ENCODE data around the gene C2orf68.
"Not testable (repeated sequence)": the region's sequence is repeated elsewhere in the genome, so short reads cannot be mapped to it uniquely, and the experiment has no call there.

The C2orf68 gene

DNA sequence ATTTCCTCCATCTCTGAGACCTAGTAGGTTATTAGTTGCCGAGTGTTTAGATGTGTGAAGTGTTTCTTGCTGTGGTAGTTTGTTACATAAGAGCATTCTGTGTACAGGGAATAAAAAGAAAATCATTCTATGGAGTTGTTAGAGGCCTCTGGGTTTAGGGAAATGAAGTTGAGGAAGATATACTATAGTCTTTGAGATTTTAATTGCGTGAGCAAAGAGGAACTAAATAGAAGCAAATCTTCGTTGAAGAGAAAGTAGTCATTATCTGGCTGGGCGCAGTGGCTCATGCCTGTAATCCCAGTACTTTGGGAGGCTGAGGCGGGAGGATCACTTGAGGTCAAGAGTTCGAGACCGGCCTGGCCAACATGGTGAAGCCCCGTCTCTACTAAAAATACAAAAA lies 23.1 kb upstream of the C2orf68 start:
- DNase-seq (ENCODE audit: extremely low spot score, insufficient read length, low read depth): no peak
- FAIRE-seq: no peak

DNA sequence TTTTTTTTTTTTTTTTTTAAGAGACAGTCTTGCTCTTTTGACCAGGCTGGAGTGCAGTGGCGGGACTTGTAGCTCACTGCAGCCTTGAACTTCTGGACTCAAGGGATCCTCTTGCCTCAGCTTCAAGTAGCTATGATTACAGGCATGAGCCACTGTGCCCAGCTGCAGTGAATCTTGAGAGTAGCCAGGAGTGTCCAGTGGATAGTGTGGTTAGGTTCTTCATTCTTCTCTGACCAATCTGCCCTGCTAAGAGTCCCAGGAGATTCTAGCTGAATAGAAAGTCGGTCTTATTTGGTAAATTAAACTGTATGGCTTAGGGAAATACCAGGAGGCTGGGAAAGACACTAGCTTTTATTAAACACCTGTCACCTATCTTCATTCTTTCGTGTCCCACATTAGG lies 19.4 kb upstream of the C2orf68 start:
- FAIRE-seq (no peak), DNase-seq (ENCODE audit: extremely low spot score, insufficient read length, low read depth) (no peak)

DNA sequence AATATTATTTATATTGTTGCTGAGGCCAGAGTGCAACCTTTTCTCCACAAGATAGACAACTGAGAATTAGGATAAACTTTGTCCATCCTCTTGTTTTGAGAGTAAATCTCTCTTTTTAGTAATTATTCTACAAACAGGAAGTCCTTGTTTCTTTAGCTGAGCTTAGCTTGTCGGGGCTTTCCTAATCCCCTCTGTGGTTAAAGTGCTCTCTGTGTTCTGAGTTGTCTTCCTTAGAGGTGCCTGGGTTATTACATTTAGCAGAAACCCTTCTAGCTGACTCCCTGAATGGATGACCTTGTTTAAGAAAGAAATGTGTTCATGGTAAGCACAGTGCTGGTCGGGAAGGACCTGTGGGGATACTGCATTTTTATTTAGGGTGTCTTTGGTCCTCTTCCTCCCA lies 16.8 kb upstream of the C2orf68 start:
- no peak for DNase-seq (ENCODE audit: extremely low spot score, insufficient read length, low read depth)
- no peak for FAIRE-seq

DNA sequence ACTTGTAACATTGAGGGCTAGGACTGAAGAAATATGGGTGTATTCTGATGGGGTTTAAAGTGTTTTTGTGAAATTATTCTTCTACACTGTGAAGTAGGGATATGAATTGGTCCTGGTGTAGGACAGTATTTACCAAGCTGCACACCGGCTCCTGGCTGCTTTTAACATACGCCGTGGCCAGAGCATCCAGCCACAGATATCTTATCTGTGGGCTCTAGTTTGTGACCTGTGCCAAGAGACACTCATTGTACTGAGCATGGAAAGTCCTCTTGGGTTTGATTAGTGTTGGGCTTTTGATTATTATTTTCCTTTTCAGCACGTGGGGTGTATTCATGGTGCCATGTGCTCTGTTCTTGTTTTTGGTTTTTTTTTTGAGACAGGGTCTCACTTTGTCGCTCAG lies 12.1 kb upstream of the C2orf68 start:
- FAIRE-seq: no peak

DNA sequence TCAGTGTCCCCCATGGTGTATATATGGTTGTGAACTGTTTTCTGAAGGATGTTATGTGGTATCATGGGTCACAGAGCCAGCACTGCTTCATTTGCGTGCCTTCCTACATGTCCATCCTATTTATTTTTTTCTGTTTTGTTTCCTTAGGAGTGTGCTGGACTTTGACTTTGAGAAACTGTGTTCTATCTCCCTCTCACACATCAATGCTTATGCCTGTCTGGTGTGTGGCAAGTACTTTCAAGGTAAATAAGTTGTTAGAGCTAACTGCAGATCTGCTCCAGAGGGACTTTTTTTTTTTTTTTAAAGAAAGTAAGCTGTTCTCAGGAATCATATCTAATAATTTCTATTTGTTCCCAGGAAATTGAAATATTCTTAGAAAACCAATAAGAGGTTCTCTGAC lies 9.5 kb upstream of the C2orf68 start:
- DNase-seq (ENCODE audit: extremely low spot score, insufficient read length, low read depth) (no peak), FAIRE-seq (no peak)

More for the DNA sequence above, 12.1 kb upstream of the C2orf68 start:
- no peak for DNase-seq (ENCODE audit: extremely low spot score, insufficient read length, low read depth)

DNA sequence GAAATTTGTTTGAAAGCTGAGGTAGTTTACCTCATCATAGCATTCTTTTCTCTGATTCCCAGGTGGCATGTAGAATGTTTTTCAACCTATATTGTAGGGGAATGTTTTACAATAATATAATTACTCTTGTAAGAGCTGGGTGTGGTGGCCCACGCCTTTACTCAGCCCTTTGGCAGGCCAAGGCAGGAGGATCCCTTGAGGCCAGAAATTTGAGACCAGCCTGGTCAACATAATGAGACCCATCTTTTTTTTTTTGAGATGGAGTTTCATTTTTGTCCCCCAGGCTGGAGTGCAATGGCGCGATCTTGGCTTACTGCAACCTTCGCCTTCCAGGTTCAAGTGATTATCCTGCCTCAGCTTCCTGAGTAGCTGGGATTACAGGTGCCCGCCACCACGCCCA lies 7.8 kb upstream of the C2orf68 start:
- DNase-seq (ENCODE audit: extremely low spot score, insufficient read length, low read depth) (no peak), FAIRE-seq (no peak)

DNA sequence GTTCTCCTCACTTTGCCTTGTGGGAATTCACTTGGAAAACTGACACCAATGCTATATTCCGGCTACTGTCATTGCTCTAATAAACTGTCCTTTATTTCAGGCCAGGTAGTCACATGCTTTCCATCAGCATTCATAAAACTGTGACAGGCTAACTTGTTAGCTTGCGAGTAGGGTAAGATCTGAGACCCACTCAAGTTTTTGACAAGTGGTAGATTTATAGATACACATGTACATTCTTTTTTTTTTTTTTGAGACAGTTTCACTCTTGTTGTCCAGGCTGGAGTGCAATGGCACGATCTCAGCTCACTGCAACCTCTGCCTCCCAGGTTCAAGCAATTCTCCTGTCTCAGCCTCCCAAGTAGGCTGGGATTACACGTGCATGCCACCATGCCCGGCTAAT lies 5.9 kb upstream of the C2orf68 start:
- DNase-seq (ENCODE audit: extremely low spot score, insufficient read length, low read depth); FAIRE-seq: not testable (repeated sequence)

DNA sequence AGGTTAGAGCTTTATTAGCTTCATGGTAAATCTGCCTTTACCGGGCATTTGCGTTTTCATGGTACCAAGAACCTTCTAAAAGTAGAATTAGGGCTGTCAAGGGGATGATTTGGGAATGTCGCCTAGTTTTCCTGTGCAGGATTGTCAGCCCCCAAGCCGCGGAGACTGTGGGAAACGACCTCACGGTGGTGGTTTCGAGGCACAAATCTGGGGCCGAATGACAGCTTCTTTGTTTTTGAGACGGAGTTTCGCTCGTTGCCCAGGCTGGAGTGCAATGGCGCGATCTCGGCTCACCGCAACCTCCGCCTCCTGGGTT lies 3.5 kb upstream of the C2orf68 start:
- no peak for FAIRE-seq

DNA sequence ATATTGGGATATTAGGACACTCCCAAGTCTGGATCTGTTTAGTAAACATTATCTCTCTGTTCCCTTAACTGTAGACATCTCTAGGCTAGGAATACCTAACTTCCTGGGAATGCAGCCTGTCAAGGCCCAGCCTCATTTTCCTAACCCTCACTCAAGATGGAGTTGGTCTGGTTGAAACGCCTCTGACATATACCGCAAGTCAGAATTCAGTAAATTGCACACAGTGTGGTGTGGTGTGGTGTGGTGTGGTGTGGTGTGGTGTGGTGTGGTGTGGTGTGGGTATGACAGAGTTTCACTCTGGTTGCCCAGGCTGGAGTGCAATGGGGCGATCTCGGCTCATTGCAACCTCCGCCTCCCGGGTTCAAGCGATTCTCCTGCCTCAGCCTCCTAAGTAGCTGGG lies 2.9 kb upstream of the C2orf68 start:
- FAIRE-seq: not testable (repeated sequence)

More for the DNA sequence above, 3.5 kb upstream of the C2orf68 start:
- no peak for DNase-seq (ENCODE audit: extremely low spot score, insufficient read length, low read depth)

DNA sequence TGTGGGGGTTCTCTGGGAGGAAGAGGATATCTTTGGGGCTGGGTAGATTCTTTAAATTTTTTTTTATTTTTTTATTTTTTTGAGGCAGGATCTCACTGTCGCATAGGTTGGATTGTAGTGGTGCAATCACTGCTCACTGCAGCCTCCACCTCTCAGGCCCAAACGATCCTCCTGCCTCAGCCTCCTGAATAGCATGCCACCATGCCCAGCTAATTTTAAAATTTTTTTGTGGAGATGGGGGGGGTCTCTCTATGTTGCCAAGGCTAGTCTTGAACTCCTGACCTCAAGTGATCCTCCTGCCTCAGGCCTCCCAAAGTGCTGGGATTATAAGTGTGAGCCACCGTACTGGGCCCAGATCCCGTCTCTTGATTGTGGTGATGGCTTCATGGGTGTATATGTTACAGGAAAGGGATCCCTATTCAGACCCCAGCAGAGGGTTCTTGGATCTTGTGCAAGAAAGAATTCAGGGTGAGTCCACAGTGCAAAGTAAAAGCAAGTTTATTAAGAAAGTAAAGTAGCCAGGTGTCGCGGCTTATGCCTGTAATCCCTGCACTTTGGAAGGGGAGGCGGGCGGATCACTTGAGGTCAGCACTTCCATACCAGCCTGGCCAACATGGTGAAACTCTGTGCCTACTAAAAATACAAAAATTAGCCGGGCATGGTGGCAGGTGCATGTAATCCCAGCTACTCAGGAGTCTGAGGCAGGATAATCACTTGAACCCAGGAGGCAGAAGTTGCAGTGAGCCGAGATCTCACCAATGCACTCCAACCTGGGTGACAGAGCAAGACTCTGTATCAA lies 2.0 kb upstream of the C2orf68 start:
- no peak for FAIRE-seq
- DNase-seq (ENCODE audit: extremely low spot score, insufficient read length, low read depth): no peak

More for the DNA sequence above, 2.9 kb upstream of the C2orf68 start:
- DNase-seq (ENCODE audit: extremely low spot score, insufficient read length, low read depth): not testable (repeated sequence)

DNA sequence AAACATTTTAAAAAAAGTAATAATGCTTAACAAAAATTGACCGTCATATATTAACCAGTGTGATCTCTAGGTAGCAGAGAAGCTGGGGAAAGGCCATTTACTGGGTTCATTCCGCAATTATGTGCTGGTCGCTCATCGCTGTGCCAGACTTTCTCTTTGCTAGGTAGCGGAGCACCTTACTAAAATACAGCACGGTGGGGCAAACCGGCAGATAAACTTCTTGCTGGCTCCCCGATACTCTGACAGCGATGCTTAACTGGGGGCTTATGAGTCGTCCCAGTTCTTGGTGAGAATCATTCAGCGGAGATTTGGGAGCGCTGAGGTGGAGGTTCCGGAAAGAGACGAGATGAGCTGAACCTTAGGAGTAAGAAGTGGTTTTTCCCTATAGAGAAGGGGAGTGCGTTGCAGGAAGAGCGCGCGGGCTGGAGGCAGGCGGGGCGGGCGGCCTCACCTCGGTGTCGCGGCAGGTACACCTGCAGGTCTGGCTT lies 605 bp downstream of the C2orf68 start:
- no peak for DNase-seq (ENCODE audit: extremely low spot score, insufficient read length, low read depth)
- no peak for FAIRE-seq

DNA sequence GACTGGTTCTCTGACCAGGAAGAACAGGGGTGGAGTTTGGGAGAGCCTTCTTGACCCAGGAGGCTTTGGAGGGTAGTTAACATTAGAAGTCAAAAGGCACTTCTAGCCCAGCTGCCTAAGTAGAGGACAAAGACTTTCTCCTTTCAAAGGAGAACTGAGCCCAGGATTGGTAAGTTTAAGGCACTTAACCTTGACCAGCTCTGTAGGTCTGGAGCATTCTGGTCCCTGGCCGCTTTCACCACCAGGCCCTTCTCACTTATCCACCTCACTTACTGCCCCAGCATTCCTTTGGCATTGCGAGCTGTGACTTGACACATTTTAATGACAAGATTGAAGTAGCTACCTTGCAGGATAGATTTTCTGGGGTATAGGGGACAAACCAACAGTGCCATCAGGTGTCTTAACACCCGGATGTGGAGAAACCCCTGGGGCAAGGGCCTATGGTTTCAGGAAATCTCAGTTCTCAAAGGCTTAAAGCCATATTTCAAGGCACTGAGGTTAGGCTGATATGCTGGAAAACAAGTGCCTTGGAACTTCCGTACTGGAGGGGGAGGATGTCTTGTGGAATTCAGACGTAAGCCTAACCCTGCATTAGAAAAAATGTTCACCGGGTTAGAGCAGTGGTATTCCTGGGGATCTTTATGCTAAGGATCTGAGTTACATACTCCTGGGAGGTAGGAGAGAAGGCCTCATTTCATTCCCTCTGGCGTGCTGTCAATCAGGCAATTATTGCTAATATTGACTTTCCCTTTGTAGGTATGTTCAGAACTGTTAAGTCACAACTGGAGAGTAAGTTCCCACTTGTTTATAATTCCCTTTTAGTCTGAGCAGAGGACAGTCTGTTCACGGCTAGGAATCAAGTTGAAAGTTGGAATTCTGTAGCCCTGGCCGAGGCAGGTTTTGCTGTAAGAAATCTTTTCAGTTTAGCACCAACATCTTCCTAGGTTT lies 4.3 kb downstream of the C2orf68 start:
- no peak for FAIRE-seq
- no peak for DNase-seq (ENCODE audit: extremely low spot score, insufficient read length, low read depth)

DNA sequence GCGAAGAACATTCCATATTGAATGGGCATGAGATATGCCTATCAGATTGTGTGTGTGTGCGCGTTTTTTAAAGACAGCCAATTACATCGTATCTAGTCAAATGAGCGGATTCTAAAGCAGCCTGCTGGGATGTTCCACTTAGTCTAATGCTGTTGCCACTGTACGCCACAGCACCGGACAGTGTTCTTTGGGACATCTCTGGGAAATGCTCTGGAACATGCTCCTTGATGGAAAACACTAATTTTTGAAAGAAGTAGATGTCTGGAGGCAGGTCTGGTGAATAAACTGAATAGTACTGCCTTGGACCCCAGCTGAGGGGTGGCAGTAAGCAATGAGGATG lies 5.8 kb downstream of the C2orf68 start:
- DNase-seq (ENCODE audit: extremely low spot score, insufficient read length, low read depth): no peak
- FAIRE-seq: no peak

DNA sequence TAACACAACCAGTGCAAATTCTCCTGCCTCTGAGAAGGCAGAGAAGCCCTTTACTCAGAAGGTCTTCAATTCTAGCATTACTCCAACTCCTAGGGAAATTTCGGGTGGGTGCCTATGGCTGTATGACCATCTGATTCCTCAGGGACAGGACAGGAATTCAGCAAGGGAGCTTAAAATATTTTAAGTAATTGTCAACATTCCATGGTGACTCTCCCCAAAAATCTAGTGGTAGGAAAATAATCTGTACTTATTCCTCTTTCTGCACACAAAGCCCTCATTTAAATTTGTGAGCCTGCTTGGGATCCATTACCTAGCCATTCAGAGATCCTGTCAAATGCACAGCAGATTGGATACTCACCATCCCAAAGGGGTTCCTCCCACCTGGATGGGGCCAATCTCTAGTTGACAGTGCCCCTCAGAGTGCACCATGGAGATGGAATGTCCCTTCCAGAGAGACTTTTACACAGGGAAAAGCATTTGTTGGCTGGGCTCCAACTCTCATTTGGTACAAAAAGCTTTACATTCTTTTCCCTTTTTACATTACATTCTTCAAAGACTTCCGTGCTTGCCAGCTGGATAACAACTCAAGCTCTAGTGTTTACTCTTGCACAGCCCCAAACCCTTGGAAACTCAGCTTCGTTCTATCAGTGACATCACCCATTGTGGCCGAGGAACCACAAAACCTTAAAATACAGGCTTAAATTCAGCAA lies 6.3 kb downstream of the C2orf68 start:
- FAIRE-seq (no peak), DNase-seq (ENCODE audit: extremely low spot score, insufficient read length, low read depth) (no peak)

DNA sequence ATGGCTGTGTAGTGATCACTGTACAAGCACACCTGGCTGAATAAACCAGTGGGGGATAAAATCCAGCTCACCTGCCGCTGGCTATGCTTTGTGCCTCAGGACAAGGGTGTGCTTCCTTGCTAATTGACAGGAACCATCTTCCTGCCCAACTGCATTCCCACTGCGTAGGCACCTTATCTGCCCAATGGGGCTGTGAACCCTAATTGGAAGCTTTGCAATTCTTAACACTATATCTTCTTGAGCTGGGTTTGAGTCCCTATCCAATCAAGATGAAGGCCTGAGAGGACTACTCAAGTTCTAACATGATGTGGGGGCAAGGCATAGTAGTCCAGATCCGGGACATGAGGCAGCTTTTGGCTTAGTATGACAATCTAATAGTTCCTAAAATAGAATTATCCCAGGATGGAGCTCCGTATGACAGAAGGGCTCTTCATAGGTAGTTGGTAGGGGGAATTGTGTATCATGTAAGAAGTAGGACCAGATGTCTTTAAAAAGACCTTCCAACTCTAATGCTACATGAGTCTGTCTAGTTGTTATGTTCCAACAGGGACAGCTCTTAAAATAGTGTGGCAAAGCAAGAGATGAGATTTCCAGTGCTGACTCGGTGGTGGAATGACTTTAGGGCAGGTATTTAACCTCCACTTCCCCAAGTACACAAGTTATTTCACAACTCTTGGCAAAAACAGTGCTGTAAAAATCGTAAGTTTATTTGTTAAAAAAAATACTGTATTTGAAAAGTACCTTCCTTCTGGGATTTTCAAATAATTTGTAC lies 7.1 kb downstream of the C2orf68 start:
- FAIRE-seq: no peak
- DNase-seq (ENCODE audit: extremely low spot score, insufficient read length, low read depth): no peak

DNA sequence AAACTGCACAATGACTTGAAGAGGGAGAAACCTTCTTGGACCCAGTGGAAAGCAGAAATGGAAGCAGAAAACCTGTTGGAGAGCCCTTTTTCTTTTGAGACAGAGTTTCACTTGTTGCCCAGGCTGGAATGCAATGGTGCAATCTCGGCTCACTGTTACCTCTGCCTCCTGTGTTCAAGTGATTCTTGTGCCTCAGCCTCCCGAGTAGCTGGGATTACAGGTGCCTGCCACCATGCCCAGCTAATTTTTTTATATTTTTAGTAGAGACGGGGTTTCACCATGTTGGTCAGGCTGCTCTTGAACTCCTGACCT lies 7.8 kb downstream of the C2orf68 start:
- FAIRE-seq; DNase-seq (ENCODE audit: extremely low spot score, insufficient read length, low read depth): not testable (repeated sequence)

DNA sequence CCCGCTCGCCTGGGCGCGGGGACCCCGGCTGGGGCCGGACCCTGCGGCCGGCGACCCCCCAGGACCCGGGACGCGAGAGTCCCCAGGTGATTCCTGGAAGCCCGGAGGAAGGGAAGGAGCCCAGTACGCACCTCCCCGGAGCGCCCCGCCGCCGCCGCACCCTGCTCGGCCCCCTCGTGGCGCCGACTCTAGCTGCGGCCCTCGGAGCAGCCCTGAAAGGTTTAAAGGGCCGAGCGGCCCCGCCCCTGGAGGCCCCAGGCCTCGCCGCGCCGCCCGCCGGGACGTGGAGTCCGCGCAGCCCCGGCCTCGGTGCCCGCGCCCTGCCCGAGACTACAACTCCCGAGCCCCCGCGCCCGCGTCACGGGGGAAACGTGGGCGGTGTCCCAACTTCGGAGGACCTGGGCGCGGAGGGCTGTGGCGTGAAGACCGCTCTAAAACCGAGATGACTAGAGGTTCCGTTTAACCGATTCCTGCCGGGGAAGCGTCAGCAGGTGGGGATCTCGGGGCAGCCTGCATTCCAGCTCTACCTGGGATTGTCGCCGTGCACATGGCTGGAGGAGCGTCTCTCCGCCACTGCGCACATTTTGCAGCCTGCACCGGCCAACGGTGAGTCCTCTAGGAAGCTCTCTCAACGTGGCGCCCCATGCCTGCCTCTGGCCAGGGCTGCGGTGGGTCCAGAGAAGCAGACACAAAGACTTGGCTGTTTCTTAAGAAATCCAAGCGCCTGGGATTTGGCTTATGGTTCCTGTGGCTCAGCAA lies 9.2 kb downstream of the C2orf68 start, which contains the start of gene TMEM150A:
TMEM150A (minus strand) TSS at position 223 of the 759 bp plus-strand sequence. CDS start 750 bp downstream, outside the sequence.
- DNase-seq (ENCODE audit: extremely low spot score, insufficient read length, low read depth) (peak; percentile 82), FAIRE-seq (peak; percentile 73)

DNA sequence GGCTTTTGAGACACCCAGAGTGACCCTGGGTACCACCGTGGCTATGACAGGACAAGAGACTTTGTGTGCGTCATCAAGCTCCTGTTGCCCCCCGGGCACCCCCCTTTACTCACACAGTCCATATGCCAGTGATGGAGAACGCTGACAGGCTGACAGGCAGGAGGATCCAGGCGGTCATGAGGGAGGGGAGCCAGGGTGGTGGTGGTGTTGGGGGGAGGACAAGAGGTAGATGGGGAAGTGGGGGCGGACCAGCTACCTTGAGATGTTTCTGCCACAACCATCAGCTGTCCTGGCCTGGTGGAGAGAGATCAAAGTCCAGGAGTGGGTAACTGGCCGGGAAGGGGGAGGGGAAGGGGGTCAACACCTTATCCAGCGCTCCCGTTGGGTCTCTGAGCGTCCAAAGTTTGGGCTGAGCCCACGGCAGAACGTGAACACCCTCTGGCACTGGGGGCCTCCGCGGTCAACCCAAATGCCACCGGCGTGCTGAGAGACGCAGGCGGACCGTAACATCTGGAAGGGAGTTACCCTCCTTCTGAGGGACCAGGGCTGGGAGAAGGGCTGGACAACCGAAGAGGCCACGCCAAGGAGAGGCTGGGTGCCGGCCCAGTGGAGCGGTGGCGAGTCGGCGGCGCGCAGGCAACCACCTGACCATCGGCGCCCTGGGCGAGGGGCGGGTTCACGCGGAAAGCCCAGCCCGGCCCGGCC lies 9.9 kb downstream of the C2orf68 start:
- no peak for DNase-seq (ENCODE audit: extremely low spot score, insufficient read length, low read depth)
- no peak for FAIRE-seq
